Endothelial cell of umbilical vein (primary cell): Measurements from ENCODE around the gene FOXF1. TPM values are rescaled to one million over a fixed set of nuclear protein-coding genes. Genes with fewer than 3 reads are reported as not detected.

Experiments
- BruUV-seq: library from RNA; stranded (reverse); fragments of 400-500 nt; replicated peaks from 2 replicates; lab custom pipeline; 2021; lab: Mats Ljungman, UMichigan
- CTCF ChIA-PET: fragments of 300-600, 350-600 bp; sonication (Branson Sonifier 250); formaldehyde crosslinking; loops from one replicate; lab custom pipeline; 2021; ENCODE audit warnings: antibody characterized with exemption, inconsistent platforms; lab: Charles Lee
- POLR2A ChIA-PET: fragments of 300-600, 350-600 bp; sonication (Branson Sonifier 250); formaldehyde crosslinking; loops from one replicate; lab custom pipeline; 2021; ENCODE audit warnings: antibody characterized with exemption, inconsistent platforms; lab: Charles Lee
- DNase-seq: peaks from one replicate; pipeline ENCODE4 v3.0.0-alpha.2; 2011; ENCODE audit warnings: low read depth, low spot score
- FAIRE-seq: peaks from 2 replicates; lab custom pipeline; 2011; peaks lifted over from hg19 to GRCh38; lab: Jason Lieb, UNC
- H2AFZ ChIP-seq: 2 replicates; pipeline ENCODE4 v1.6.0; 2012; ENCODE audit warnings: low read depth, low read length, control low read depth, inconsistent platforms
- H3K27ac ChIP-seq: 2 replicates; pipeline ENCODE4 v1.5.1; 2011; ENCODE audit warnings: low read depth, mild to moderate bottlenecking, control low read depth, low read length, moderate library complexity; ENCODE audit not compliant: insufficient read depth
- H3K27me3 ChIP-seq, 2 experiments: 2 replicates each; pipeline versions ENCODE4 v1.6.0 to v1.6.1; 2011; ENCODE audit warnings: low read length in 2 of 2, mixed read lengths in 1 of 2; ENCODE audit not compliant: control insufficient read depth in 2 of 2, insufficient read depth in 2 of 2
- H3K36me3 ChIP-seq, 2 experiments: 2 replicates in 1 of 2; 3 replicates in 1 of 2; pipeline ENCODE4 v1.5.1; 2011; ENCODE audit warnings: low read length in 2 of 2, mild to moderate bottlenecking in 1 of 2, moderate library complexity in 1 of 2; ENCODE audit not compliant: control insufficient read depth in 2 of 2, insufficient read depth in 2 of 2; ENCODE audit errors: extremely low read depth in 1 of 2
- H3K4me1 ChIP-seq: 3 replicates; pipeline ENCODE4 v1.5.1; 2011; ENCODE audit warnings: mild to moderate bottlenecking, low read length; ENCODE audit not compliant: control insufficient read depth, insufficient read depth; ENCODE audit errors: extremely low read depth
- H3K4me2 ChIP-seq: 2 replicates; pipeline ENCODE4 v1.6.1; 2011; ENCODE audit warnings: low read length, control low read depth, mixed read lengths; ENCODE audit not compliant: insufficient read depth
- H3K4me3 ChIP-seq, 3 experiments: fragments of 200-600 bp in 1 of 3; sonication (generic), shearing (Covaris generic) in 1 of 3; replicated peaks in 1 of 3; 2 replicates each; pipeline ENCODE4 v1.5.1; 2011 to 2016; ENCODE audit warnings: control low read depth in 3 of 3, low read length in 3 of 3, mild to moderate bottlenecking in 2 of 3, inconsistent platforms in 1 of 3, low read depth in 1 of 3, moderate library complexity in 1 of 3; ENCODE audit not compliant: insufficient read depth in 1 of 3
- H3K79me2 ChIP-seq: 2 replicates; pipeline ENCODE4 v1.6.0; 2012; ENCODE audit warnings: low read length, inconsistent platforms; ENCODE audit not compliant: control insufficient read depth, insufficient read depth
- H3K9ac ChIP-seq: replicated peaks from 2 replicates; pipeline ENCODE3; 2011; ENCODE audit warnings: low read length, control low read depth; ENCODE audit not compliant: insufficient read depth; ENCODE audit errors: extremely low read depth
- H3K9me1 ChIP-seq: replicated peaks from 3 replicates; pipeline ENCODE4 v1.6.0; 2011; ENCODE audit warnings: mild to moderate bottlenecking, low read length; ENCODE audit not compliant: control insufficient read depth, insufficient read depth; ENCODE audit errors: extremely low read depth
- H3K9me3 ChIP-seq: replicated peaks from 2 replicates; pipeline ENCODE4 v1.5.1; 2012; ENCODE audit warnings: low read length, inconsistent platforms; ENCODE audit not compliant: control insufficient read depth, insufficient read depth
- H4K20me1 ChIP-seq: replicated peaks from 2 replicates; pipeline ENCODE3; 2011; ENCODE audit warnings: mild to moderate bottlenecking, low read length; ENCODE audit not compliant: control insufficient read depth, insufficient read depth; ENCODE audit errors: extremely low read depth
- CTCF ChIP-seq, 2 donors: IDR thresholded peaks; 1 replicate in 1 of 2; 2 replicates in 1 of 2; pipeline ENCODE4 v1.5.1; 2011; ENCODE audit warnings: low read length in 2 of 2, mild to moderate bottlenecking in 2 of 2, moderate library complexity in 2 of 2, control low read depth in 1 of 2, inconsistent platforms in 1 of 2, low read depth in 1 of 2; ENCODE audit not compliant: insufficient read depth in 1 of 2; ENCODE audit errors: extremely low read depth in 1 of 2
- EZH2 ChIP-seq: IDR thresholded peaks from 2 replicates; pipeline ENCODE4 v1.6.1; 2012; ENCODE audit warnings: borderline replicate concordance, low read depth, mild to moderate bottlenecking, moderate library complexity, low read length, inconsistent platforms; ENCODE audit not compliant: severe bottlenecking
- FOS ChIP-seq: IDR thresholded peaks from 2 replicates; pipeline ENCODE4 v1.6.1; 2011; ENCODE audit warnings: mild to moderate bottlenecking, low read length, moderate library complexity, borderline replicate concordance; ENCODE audit not compliant: insufficient read depth
- GATA2 ChIP-seq: IDR thresholded peaks from 2 replicates; pipeline ENCODE4 v1.7.0; 2011; ENCODE audit warnings: low read depth, mild to moderate bottlenecking, moderate library complexity, mixed read lengths, low read length; ENCODE audit not compliant: insufficient read length, insufficient read depth
- JUN ChIP-seq: IDR thresholded peaks from 2 replicates; pipeline ENCODE4 v1.6.1; 2011; ENCODE audit warnings: borderline replicate concordance, low read depth; ENCODE audit not compliant: insufficient read length, insufficient read depth
- MAX ChIP-seq: IDR thresholded peaks from 2 replicates; pipeline ENCODE4 v1.6.1; 2011; ENCODE audit not compliant: insufficient read depth, insufficient read length
- MYC ChIP-seq: IDR thresholded peaks from one replicate; pipeline ENCODE4 v1.6.1; 2011; ENCODE audit warnings: mild to moderate bottlenecking, low read depth, low read length
- POLR2A ChIP-seq: IDR thresholded peaks from 2 replicates; pipeline ENCODE4 v1.6.1; 2012; ENCODE audit warnings: low read depth, mild to moderate bottlenecking, control low read depth, low read length
- POLR2AphosphoS5 ChIP-seq: IDR thresholded peaks from 2 replicates; pipeline ENCODE4 v1.6.1; 2012; ENCODE audit warnings: low read depth, mild to moderate bottlenecking, control low read depth, low read length, moderate library complexity; ENCODE audit not compliant: insufficient read depth
- dilution Hi-C: fragments of 300-500 bp; cut with MboI; formaldehyde crosslinking; loops from one replicate; pipeline ENCODE4 v1.15.0; 2019; ENCODE audit warnings: low sequenced_read_pairs; ENCODE audit not compliant: extremely low pct_ligation_motif_present
- intact Hi-C: fragments of 100-400 bp; cut with micrococcal nuclease; formaldehyde crosslinking; loops from one replicate; pipeline ENCODE4 v1.10.0; 2022
- polyA plus RNA-seq, 4 experiments: library from polyadenylated mRNA; depleted of rRNA in 3 of 4; stranded (reverse) in 3 of 4; unstranded in 1 of 4; fragments of >200 nt; gene quantifications; 2 replicates each; pipeline versions ENCODE4 v1.2.1 to v1.2.3, GENCODE V29; 2011 to 2012; ENCODE audit warnings: missing spikeins in 1 of 4
- total RNA-seq: library from RNA; stranded (reverse); gene quantifications from 2 replicates; pipeline ENCODE4 v1.2.3, GENCODE V29; 2021

FOXF1 gene
- total and polyA plus RNA-seq, 2 donors (not counting 3 experiments of a cell fraction or from before 2014, with no cell fraction given) = 1.0 to 1.1 TPM

GRCh38 chr16:86499440-86499786 is 10.9 kb upstream of the FOXF1 start:
- no peaks in the 10 kb centered on the region for H3K4me1 ChIP-seq
- BruUV-seq = no TSS peak
- dilution Hi-C loops = no loop called here
- H3K9ac ChIP-seq = no peak overlapping the region
- no peaks in the 10 kb centered on the region for H3K79me2 ChIP-seq
- DNase-seq (no peak), FAIRE-seq (no peak)
- H3K36me3 ChIP-seq = no peaks in the 10 kb centered on the region
- POLR2A ChIA-PET = no interaction called here
- H3K27ac ChIP-seq = no peak overlapping the region
- no peak overlapping the region for H2AFZ ChIP-seq
- no peaks in the 10 kb centered on the region for H4K20me1 ChIP-seq
- TF ChIP-seq MYC (no peak), JUN (no peak), POLR2A (no peak), POLR2AphosphoS5 (no peak), CTCF (IDR thresholded peaks at IDR 0.05; ENCODE audit: extremely low read depth in 1 of 2, insufficient read depth in 1 of 2, low read depth in 1 of 2, low read length in 2 of 2) (no peak), MAX (no peak), EZH2 (no peak), GATA2 (no peak), FOS (no peak)
- H3K4me3 ChIP-seq = no peak overlapping the region
- CTCF ChIA-PET = no interaction called here
- no peaks in the 10 kb centered on the region for H3K9me1 ChIP-seq
- H3K4me2 ChIP-seq = no peak overlapping the region
- H3K27me3 ChIP-seq = peaks cover 90 to 95% of the 10 kb centered on the region in 2 experiments
- intact Hi-C loops = no loop called here
- H3K9me3 ChIP-seq = no peaks in the 10 kb centered on the region
